Myocyte (in vitro differentiated cells): ENCODE data around the gene C9orf57. TPM values are rescaled to one million over a fixed set of nuclear protein-coding genes. Genes with fewer than 3 reads are reported as not detected.
"Not testable (repeated sequence)": the region's sequence is repeated elsewhere in the genome, so short reads cannot be mapped to it uniquely, and the experiment has no call there.

ENCODE experiments used
- DNase-seq: peaks from one replicate; pipeline ENCODE4 v3.0.0-alpha.2; 2012; ENCODE audit warnings: low read depth
- total RNA-seq: library from RNA; depleted of rRNA; stranded (reverse); fragments of >200 nt; gene quantifications from 2 replicates; pipeline ENCODE4 v1.2.3, GENCODE V29; 2014

Gene C9orf57
- total RNA-seq, 1 donor from 2014 or later, result not detected

- DNase-seq, result no peak
These were observed 34.5 kb downstream of the C9orf57 start for GRCh38 chr9:72025906-72026305.

GRCh38 chr9:72023596-72023995, 36.8 kb downstream of the C9orf57 start:
- no peak for DNase-seq

DNA sequence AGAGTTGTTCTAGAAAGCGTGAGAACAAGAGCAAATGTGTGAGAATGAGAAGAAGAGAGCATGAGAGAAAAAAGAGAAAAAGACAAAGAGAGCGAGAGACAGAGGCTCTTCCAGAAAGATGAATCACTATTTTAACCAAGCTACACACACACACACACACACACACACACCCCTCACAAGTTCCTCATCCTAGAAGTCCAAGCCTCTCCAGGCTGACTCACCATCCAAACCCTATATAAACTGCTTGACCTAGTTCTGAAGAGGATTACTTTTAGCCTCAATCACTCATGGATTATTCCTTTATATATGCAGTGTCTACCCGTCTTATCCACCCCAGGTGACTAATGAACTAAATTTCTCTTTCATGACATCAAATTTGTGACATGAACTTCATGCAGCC, 37.6 kb downstream of the C9orf57 start:
- peak; percentile 45 for DNase-seq

GRCh38 chr9:72013292-72013760, 47.1 kb downstream of the C9orf57 start:
- no peak for DNase-seq

DNA sequence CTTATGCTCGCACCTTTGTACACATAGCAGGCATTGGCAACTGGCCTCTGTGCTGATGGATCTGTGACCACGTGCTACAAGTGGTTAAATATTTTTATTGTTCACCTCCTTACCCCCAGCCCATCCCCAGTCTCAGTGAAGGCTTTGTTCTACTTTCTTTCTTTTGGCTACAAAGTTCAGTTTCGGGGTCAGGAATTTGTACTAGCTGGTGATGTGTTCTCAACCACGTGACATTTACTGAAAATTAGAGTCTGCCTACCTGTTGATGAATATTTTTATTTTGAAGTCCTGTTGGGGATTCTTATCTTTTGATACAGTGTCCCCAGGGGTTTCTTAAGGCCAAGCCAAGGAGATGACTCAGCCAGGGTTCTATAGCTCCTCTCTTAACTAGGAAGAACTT, 47.8 kb downstream of the C9orf57 start:
- no peak for DNase-seq

- not testable (repeated sequence) for DNase-seq
These were observed 52.7 kb downstream of the C9orf57 start for GRCh38 chr9:72007726-72008125.

- DNase-seq, result peak; percentile 14
These were observed 53.9 kb downstream of the C9orf57 start for GRCh38 chr9:72006501-72006900.

DNA sequence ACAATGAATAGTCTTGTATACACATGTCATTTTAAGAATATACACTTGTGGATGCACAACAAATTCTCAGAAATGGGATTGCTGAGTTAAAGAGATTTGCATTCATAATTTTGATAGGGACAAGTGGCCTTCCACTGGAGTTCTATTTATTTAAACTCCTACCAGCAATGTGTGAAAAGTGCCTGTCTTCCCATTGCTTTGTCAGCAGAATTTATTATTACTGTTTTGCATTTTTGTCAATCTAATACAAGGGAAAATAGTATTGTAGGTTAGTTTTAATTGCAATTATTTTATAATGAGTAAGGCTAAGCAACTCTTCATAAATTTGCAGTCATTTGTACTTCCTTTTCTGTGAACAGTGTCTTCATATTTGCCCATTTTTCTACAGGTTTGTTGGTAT, 55.0 kb downstream of the C9orf57 start:
- no peak for DNase-seq

Other genes with a start within 250 kb of the C9orf57 start
- 28.7 and 31.7 TPM in 2 replicates for gene ABHD17B, start 149.4 kb downstream of the C9orf57 start, total RNA-seq
- 13.2 and 14.3 TPM in 2 replicates for gene C9orf85, start 149.0 kb downstream of the C9orf57 start, total RNA-seq
- 0.05 TPM in 1 of 2 replicates, not detected in the other for gene GDA, start 88.8 kb upstream of the C9orf57 start, total RNA-seq